Subcutaneous adipose tissue (tissue), 4 donors: ENCODE results near the gene NSMF. TPM values are rescaled to one million over a fixed set of nuclear protein-coding genes. Genes with fewer than 3 reads are reported as not detected.

Source experiments
- CTCF ChIP-seq: fragments of 450-650 bp; IDR thresholded peaks from one replicate; pipeline ENCODE4 v1.5.1; 2016; ENCODE audit warnings: low read depth, mild to moderate bottlenecking, control low read depth, antibody characterized with exemption, moderate library complexity
- total RNA-seq, 4 donors: library from RNA; depleted of rRNA; stranded (reverse); fragments of >200 nt; gene quantifications; one replicate each; pipeline ENCODE4 v1.1.0, GENCODE V29; 2016

NSMF gene
- total RNA-seq, 4 donors from 2014 or later, result 17.7 to 37.5 (median 25.2) TPM

- no peak for TF ChIP-seq CTCF
Measured at GRCh38 chr9:137456864-137457405, 2.2 kb downstream of the NSMF start.

- TF ChIP-seq CTCF, result no peak
Measured at GRCh38 chr9:137456061-137456863, 2.9 kb downstream of the NSMF start.

GRCh38 chr9:137455359-137455991, 3.7 kb downstream of the NSMF start:
- no peak for TF ChIP-seq CTCF

GRCh38 chr9:137454597-137455358, 4.4 kb downstream of the NSMF start:
- TF ChIP-seq CTCF, result no peak

- no peak for TF ChIP-seq CTCF
Measured at GRCh38 chr9:137454145-137454596, 5.0 kb downstream of the NSMF start.

GRCh38 chr9:137453643-137454081, 5.5 kb downstream of the NSMF start:
- TF ChIP-seq CTCF, result no peak
